HG03045 (cell line): Measurements from ENCODE around the gene MITD1.
"Not testable (repeated sequence)": the region's sequence is repeated elsewhere in the genome, so short reads cannot be mapped to it uniquely, and the experiment has no call there.

Experiments
- ATAC-seq: cut with Tn5 transposase; IDR thresholded peaks from one replicate; pipeline ENCODE4 v1.9.1; 2021; ENCODE audit warnings: mild to moderate bottlenecking, moderate library complexity; ENCODE audit not compliant: unreplicated experiment

Gene MITD1

GRCh38 chr2:99154643-99155536, 26.0 kb downstream of the MITD1 start, which contains the start of the genes LIPT1 and TSGA10:
Gene LIPT1 (plus strand): TSS chr2:99154967. CDS start chr2:99161958, 6,991 bp downstream.
Gene TSGA10 (minus strand): TSS chr2:99154942. CDS start chr2:99109439, 45,503 bp downstream.
- peak; percentile 99 for ATAC-seq

DNA sequence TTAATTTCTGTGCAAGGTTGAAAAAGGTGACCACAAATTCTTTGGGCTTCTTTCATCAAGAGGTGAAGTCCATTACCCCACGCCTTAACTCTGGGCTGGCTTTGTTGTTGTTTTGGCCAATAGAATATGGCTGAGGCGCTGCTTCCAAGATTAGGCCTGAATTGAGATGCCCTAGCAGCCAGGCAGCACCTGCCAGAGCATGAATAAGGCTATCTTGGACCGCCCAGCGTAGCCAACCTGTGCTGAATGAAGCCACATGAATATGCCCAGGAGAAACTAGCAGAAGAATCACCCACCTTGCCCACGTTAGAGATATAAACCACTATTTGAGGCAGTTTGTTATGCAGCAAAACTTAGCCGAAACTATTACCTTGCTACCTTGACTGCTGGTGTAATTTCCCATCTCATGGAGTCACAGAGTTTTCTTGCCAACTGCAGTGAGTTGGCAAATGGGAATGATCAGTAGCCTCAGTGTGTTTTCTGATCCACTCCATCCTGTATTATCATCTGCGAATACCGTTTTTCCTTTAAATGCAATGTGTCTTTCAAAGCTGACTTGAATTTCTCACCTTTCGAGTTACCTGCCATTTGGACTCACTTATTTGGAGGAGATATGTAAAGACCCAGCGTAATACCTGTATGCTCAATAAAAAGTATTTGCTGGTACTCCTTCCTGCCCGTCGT, 26.8 kb downstream of the MITD1 start:
- ATAC-seq = no peak

DNA sequence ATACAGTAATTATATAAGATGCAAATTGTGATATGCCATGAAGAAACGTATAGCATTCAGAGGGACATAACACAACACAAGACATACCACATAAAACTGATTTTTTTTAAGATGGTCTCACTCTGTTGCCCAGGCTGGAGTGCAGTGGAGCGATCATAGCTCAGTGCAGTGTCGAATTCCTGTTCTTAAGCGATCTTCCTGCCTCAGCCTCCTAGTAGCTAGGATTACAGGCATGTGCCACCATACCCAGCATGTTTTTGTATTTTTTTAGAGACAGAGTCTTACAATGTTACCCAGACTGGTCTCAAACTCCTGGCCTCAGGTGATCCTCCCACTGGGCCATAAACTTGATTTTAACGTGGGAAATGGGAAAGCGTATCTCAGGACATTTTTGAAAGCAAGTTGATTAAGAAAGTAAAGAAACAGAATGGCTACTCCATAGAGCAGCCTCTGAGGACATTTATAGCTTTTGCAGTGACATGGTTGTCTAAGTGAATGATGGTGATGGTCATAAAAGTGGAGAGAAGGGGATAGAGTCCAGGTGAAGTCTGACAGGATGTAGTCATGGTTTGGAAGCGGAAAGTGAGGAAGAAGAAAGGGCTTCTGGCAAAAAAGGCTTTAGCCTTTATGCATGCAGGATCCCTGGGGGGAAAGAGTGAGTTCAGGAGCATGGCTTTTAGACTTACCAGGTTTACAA, 28.5 kb downstream of the MITD1 start:
- no peak for ATAC-seq

GRCh38 chr2:99150706-99151105, 30.2 kb downstream of the MITD1 start:
- no peak for ATAC-seq

DNA sequence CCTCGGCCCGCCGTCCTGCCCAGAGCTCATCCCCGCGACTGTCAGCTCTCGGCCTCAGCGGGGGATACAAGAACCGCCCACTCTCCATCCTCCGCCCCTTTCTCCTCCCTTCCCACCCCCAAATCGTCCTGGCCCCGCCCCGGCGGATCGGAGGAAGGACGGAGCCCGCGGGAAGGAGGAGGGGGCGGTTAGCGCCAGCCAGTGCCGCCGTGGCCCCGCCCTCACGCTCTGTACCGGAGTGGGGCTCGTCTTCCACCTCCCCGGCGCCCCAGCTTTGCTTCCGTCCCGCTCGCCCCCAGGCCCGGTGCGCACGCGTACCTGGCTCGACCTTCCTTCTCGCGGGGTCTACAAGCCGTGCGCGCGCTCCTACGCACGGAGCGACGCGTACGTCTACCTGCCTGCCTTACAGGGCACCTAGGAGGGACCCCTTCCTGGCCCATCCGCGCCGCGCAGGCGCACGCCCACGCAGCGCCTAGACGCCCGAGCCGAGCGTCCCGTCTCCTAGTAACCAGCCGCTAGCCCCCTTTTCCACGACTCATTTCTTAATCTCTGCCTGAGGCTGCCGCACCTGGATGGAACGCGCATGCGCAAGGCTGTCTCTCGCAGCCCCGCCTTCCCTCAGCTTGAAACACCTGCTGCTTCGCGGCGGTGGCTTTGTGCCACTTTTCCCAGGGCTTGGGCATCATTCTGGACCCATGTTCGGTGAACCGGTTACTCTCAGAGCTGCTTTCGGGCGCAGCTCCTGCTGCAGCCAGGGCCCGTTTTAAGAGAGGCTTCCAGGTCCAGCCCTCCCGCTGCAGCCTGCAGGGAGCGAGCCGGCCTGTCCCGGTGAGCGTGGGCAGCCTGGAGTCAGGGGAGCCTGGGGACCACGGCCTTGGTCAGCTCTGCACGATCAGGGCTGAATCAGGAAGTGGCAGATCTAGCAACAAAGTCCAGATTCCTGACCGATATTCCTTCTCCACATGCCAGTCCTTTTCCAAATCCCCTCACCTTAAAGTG, 39.4 kb downstream of the MITD1 start, which contains the start of gene C2orf15:
Gene C2orf15, plus strand, starts transcription at position 598 of the 999 bp plus-strand sequence. CDS start 8,852 bp downstream, outside the sequence.
- ATAC-seq = peak; percentile 92

DNA sequence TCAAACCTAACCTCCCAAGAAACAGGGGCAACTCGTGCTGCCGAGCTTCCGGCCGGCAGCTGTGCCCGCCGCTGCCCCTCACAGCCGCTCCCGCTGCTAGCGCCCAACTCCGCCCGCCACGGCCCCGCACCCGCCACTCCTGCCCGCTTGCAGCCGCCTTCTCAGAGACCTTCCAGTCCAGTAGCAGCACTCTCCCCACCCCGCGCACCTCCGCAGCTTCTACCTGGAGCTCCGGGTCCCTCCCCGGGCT, 40.1 kb downstream of the MITD1 start:
- ATAC-seq = peak; percentile 31

DNA sequence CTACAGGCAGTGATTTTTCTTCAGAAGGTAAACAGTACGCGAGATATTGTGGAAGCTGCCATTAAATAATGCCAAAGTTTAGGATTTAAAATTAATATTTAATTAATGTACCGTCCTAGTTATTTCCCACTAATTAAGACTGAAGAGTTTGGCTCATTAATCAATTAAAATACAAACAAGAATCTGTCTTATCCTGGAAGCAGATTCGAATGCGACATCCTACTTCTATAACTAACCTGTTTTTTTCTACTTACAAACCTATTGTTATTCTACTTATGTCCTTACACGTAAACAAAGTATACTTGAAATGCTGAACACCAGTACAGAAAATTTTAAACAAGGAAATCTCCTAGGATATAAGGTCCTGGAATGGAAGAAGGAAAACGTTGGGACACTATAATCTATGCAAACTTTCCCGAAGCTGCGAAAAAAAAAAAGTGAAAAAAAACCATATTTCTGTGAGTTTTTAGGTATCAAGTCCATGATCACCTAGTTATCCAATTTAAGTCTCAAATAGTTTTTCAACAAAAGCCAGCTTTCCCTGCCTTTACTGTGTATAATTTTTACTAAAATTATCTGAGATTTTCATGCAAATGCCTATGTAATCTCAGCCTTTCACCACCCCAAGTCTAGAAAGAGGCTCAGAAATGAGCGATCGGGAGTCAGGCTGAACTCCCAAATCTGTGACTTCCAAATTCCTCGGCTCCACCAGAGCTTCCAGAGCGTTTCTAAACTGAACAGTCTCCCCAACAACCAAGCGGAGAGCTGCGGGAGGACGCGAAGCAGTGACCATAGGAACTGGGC, 40.6 kb downstream of the MITD1 start:
- no peak for ATAC-seq

DNA sequence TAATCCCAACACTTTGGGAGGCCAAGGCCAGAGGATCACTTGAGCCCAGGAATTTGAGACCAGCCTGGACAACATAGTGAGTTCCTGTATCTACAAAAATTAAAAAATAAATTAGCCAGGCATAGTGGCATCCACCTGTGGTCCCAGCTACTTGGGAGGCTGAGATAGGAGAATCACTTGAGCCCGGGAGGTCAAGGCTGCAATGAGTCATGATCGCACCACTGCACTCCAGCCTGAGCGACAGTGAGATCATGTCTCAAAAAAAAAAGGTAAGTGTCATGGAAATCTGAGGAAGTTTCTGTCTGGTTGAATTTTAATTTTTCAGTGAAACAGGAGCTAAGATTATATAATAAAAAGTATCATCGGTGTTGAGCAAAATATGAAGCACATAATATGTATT, 41.9 kb downstream of the MITD1 start:
- ATAC-seq = no peak

GRCh38 chr2:99135044-99135556, 45.8 kb downstream of the MITD1 start:
- not testable (repeated sequence) for ATAC-seq

GRCh38 chr2:99127981-99128380, 52.9 kb downstream of the MITD1 start:
- no peak for ATAC-seq
